GM12872 (cell line): ENCODE data around the gene TSPAN7.

ENCODE experiments used
- TF ChIP-seq, protein P1 (sequence below): IDR thresholded peaks from 3 replicates; pipeline ENCODE4 v1.5.1; 2011; ENCODE audit warnings: low read depth, mild to moderate bottlenecking, low read length, moderate library complexity; ENCODE audit not compliant: insufficient read depth

Gene TSPAN7

DNA sequence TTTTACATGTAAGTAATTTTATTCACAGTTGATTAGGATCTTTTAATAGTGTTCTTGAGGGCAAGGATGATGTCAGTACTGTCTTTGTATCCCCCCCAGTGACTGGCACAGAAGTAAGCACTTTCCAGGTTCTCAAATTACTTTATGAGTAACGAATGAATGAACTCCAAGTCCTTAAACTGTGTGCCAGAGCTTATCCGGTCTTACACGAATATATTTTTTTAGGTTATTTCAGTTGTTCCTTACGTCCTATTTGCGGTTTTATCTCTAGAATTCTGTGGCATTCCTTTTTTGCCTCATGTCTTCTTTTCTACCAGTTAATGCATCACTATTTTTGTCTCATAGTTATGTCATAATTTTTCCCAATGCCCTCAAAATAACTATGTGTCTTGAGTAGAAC lies 133.1 kb downstream of the TSPAN7 start:
- TF ChIP-seq, protein P1, sequence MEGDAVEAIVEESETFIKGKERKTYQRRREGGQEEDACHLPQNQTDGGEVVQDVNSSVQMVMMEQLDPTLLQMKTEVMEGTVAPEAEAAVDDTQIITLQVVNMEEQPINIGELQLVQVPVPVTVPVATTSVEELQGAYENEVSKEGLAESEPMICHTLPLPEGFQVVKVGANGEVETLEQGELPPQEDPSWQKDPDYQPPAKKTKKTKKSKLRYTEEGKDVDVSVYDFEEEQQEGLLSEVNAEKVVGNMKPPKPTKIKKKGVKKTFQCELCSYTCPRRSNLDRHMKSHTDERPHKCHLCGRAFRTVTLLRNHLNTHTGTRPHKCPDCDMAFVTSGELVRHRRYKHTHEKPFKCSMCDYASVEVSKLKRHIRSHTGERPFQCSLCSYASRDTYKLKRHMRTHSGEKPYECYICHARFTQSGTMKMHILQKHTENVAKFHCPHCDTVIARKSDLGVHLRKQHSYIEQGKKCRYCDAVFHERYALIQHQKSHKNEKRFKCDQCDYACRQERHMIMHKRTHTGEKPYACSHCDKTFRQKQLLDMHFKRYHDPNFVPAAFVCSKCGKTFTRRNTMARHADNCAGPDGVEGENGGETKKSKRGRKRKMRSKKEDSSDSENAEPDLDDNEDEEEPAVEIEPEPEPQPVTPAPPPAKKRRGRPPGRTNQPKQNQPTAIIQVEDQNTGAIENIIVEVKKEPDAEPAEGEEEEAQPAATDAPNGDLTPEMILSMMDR = no peak

DNA sequence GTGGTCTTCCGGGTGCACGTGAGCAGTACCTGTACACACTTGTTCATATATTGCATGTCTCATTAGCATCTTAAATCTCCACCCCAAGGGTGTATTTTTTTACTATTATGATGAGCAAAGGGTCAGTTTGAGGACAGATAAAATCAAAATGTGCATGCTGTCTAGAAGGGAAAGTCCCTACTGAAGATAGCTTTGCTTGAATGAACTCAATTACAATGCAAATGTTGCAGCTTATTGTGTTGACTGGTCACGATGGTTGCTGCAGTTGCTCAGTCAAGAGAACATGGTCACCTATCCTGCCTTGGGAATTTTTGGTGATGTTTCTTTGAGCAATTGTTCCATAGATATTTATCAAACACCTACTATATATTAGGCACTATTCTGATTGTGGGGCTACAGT lies 136.1 kb downstream of the TSPAN7 start:
- TF ChIP-seq, protein P1 = no peak

- TF ChIP-seq, protein P1 = no peak
These were observed 137.8 kb downstream of the TSPAN7 start for GRCh38 chrX:38699121-38699520.

DNA sequence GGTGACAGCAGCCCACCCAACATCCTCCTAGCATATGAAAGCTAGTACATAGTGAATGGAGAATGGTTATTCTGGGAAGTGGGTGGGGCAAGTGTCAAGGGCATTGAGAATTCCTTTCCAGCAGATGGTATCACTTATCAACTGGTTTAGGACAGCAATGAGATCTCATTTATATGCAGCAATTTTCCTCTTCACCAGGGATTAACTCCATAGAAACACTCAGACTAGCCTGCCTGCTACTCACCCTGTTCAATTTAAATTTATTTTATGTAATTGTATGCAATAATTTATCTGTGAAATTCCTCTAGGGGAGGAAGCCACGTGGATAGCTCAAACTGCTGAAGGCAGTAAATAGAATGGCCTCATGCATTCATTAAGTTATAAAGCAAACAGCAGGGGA lies 138.4 kb downstream of the TSPAN7 start:
- TF ChIP-seq, protein P1 = no peak

DNA sequence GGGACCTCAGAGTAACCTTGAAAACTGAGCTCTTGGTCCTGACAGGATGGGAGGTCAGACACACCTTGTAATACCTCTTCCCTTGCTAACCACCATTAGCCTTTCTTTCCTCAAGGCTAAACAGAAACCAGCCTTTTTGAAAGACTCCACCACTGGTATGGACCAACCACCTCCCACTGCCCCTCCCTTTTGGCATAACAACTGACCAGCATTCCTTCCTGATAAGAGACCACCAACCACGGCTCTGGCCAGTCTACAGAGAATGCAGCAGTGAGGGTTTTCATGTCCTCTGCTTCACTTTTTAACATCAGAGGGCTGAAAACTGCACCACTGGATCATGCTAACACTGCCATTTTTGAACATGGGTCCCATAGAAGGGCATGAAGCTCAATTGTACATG lies 139.7 kb downstream of the TSPAN7 start:
- TF ChIP-seq, protein P1 = no peak

DNA sequence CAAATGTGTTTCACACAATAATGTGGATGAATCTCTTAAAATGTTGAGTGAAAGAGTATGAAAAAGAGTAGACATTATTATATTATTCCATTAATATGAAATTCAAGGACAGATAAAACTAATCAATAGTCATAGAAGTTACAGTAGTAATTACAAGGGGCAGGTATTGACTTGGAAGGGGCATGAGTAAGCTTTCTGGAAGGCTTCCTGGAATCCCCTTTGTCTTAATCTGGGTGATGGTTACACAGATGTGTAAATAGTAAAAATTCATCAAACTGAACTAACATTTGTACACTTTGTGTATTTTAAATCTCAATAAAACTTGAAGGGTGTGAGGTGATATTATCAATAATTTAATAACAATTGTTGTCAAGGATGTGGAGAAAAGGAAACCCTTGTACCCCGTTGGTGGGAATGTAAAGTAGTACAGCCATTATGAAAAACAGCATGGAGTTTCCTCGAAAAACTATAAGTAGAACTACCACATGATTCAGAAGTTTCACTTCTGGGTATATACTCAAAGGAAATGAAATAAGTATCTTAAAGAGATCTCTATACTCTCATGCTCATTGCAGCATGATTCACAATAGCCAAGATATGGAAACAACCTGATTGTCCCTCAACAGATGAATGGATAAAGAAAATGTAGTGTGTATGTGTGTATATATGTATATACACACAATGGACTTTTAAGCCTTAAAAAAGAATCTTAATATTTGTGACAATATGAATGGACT lies 143.0 kb downstream of the TSPAN7 start:
- TF ChIP-seq, protein P1 = no peak

GRCh38 chrX:38717871-38718270 lies 156.5 kb downstream of the TSPAN7 start:
- TF ChIP-seq, protein P1 = peak; percentile 59

GRCh38 chrX:38718311-38718710 lies 157.0 kb downstream of the TSPAN7 start:
- TF ChIP-seq, protein P1 = no peak
